DND-41 (cell line): ENCODE data around the gene BBS5.

ENCODE experiments used
- ATAC-seq: fragments of 200-7000 bp; cut with Tn5 transposase; 3 replicates; pipeline ENCODE4 v1.9.1; 2021; ENCODE audit warnings: low read depth; ENCODE audit not compliant: insufficient read depth
- DNase-seq: peaks from one replicate; pipeline ENCODE4 v3.0.0-alpha.2; 2020
- H2AFZ ChIP-seq: 2 replicates; pipeline ENCODE4 v1.6.0; 2012; ENCODE audit warnings: low read depth, low read length
- H3K27ac ChIP-seq: 2 replicates; pipeline ENCODE4 v1.5.1; 2012; ENCODE audit warnings: low read length, inconsistent platforms
- H3K27me3 ChIP-seq: fragments of 200-600 bp; sonication (generic); 2 replicates; pipeline ENCODE4 v1.6.0; 2012; ENCODE audit warnings: low read length, mild to moderate bottlenecking, inconsistent platforms; ENCODE audit not compliant: insufficient read depth, poor library complexity
- H3K36me3 ChIP-seq: 2 replicates; pipeline ENCODE4 v1.5.1; 2012; ENCODE audit warnings: low read length, inconsistent platforms; ENCODE audit not compliant: insufficient read depth
- H3K4me1 ChIP-seq: 2 replicates; pipeline ENCODE4 v1.5.1; 2012; ENCODE audit warnings: mild to moderate bottlenecking, low read length; ENCODE audit not compliant: insufficient read depth
- H3K4me2 ChIP-seq: 2 replicates; pipeline ENCODE4 v1.6.0; 2012; ENCODE audit warnings: mild to moderate bottlenecking, moderate library complexity, low read length, inconsistent platforms; ENCODE audit not compliant: insufficient read depth
- H3K4me3 ChIP-seq, 2 experiments: fragments of 200-600 bp in 1 of 2; shearing (Covaris generic) in 1 of 2; 2 replicates each; pipeline ENCODE4 v1.5.1; 2012 to 2016; ENCODE audit warnings: inconsistent platforms in 2 of 2, low read length in 2 of 2, mild to moderate bottlenecking in 2 of 2, low read depth in 1 of 2, moderate library complexity in 1 of 2
- H3K79me2 ChIP-seq: 2 replicates; pipeline ENCODE4 v1.6.0; 2012; ENCODE audit warnings: low read length, inconsistent platforms; ENCODE audit not compliant: insufficient read depth
- H3K9ac ChIP-seq: 2 replicates; pipeline ENCODE4 v1.6.0; 2012; ENCODE audit warnings: low read depth, mild to moderate bottlenecking, inconsistent platforms, low read length, moderate library complexity
- H3K9me3 ChIP-seq: 2 replicates; pipeline ENCODE4 v1.5.1; 2012; ENCODE audit warnings: low read length, moderate library complexity, mild to moderate bottlenecking, inconsistent platforms; ENCODE audit not compliant: insufficient read depth, severe bottlenecking
- H4K20me1 ChIP-seq: 2 replicates; pipeline ENCODE4 v1.6.0; 2012; ENCODE audit warnings: low read length; ENCODE audit not compliant: insufficient read depth
- CTCF ChIP-seq: IDR thresholded peaks from 2 replicates; pipeline ENCODE4 v1.5.1; 2012; ENCODE audit warnings: borderline replicate concordance, low read length, moderate library complexity, mild to moderate bottlenecking; ENCODE audit not compliant: poor library complexity, severe bottlenecking; ENCODE audit errors: extremely low read depth
- EZH2 ChIP-seq: IDR thresholded peaks from 3 replicates; pipeline ENCODE4 v1.6.1; 2012; ENCODE audit warnings: borderline replicate concordance, low read depth, mild to moderate bottlenecking, moderate library complexity, low read length, inconsistent platforms; ENCODE audit not compliant: severe bottlenecking

Gene BBS5

GRCh38 chr2:169546756-169547155 is 67.5 kb downstream of the BBS5 start:
- no peak overlapping the region for H3K4me2 ChIP-seq
- no peaks in the 10 kb centered on the region for H3K4me1 ChIP-seq
- no peaks in the 10 kb centered on the region for H3K79me2 ChIP-seq
- DNase-seq: no peak
- no peak overlapping the region for H3K9ac ChIP-seq
- TF ChIP-seq CTCF (no peak), EZH2 (no peak)
- no peak for ATAC-seq
- no peaks in the 10 kb centered on the region for H3K9me3 ChIP-seq
- H3K36me3 ChIP-seq: peaks cover 51% of the 10 kb centered on the region
- H3K27me3 ChIP-seq: no peaks in the 10 kb centered on the region
- no peak overlapping the region for H3K27ac ChIP-seq
- H2AFZ ChIP-seq: no peak overlapping the region
- H3K4me3 ChIP-seq: no peak overlapping the region
- no peaks in the 10 kb centered on the region for H4K20me1 ChIP-seq
